HUDEP-2 (cell line): ENCODE results near the gene COL12A1.

Experiments used
- DNase-seq, 76 experiments: peaks; one replicate each; lab custom pipeline; 2025; ENCODE audit not compliant: unreplicated experiment in 76 of 76; lab: John Stamatoyannopoulos, UW

The COL12A1 gene

GRCh38 chr6:75108333-75108974 lies 97.4 kb downstream of the COL12A1 start:
- no peak for DNase-seq

- DNase-seq, result no peak
These were observed 97.9 kb downstream of the COL12A1 start for GRCh38 chr6:75107913-75108312.

- no peak for DNase-seq
These were observed 99.4 kb downstream of the COL12A1 start for GRCh38 chr6:75106426-75106825.

- no peak for DNase-seq
These were observed 102.4 kb downstream of the COL12A1 start for GRCh38 chr6:75103431-75103830.

- no peak for DNase-seq
These were observed 103.6 kb downstream of the COL12A1 start for GRCh38 chr6:75102301-75102700.

GRCh38 chr6:75101896-75102295 lies 104.0 kb downstream of the COL12A1 start:
- no peak for DNase-seq

GRCh38 chr6:75098709-75099108 lies 107.1 kb downstream of the COL12A1 start:
- DNase-seq, result no peak

- no peak for DNase-seq
These were observed 108.9 kb downstream of the COL12A1 start for GRCh38 chr6:75096966-75097365.

GRCh38 chr6:75094614-75095200 lies 111.1 kb downstream of the COL12A1 start:
- no peak for DNase-seq

GRCh38 chr6:75091467-75092190 lies 114.2 kb downstream of the COL12A1 start:
- no peak for DNase-seq

- DNase-seq, result no peak
These were observed 115.3 kb downstream of the COL12A1 start for GRCh38 chr6:75090576-75090975.

- no peak for DNase-seq
These were observed 115.9 kb downstream of the COL12A1 start for GRCh38 chr6:75089921-75090320.

- DNase-seq, result no peak
These were observed 116.5 kb downstream of the COL12A1 start for GRCh38 chr6:75089151-75089897.

GRCh38 chr6:75085931-75086635 lies 119.8 kb downstream of the COL12A1 start:
- DNase-seq, result no peak

- no peak for DNase-seq
These were observed 120.9 kb downstream of the COL12A1 start for GRCh38 chr6:75084872-75085381.

- no peak for DNase-seq
These were observed 121.8 kb downstream of the COL12A1 start for GRCh38 chr6:75084018-75084417.

GRCh38 chr6:75081921-75082320 lies 123.9 kb downstream of the COL12A1 start:
- no peak for DNase-seq

- DNase-seq, result no peak
These were observed 124.8 kb downstream of the COL12A1 start for GRCh38 chr6:75081047-75081446.

GRCh38 chr6:75079589-75079988 lies 126.3 kb downstream of the COL12A1 start:
- DNase-seq, result no peak

- DNase-seq, result no peak
These were observed 128.2 kb downstream of the COL12A1 start for GRCh38 chr6:75077701-75078100.

- DNase-seq, result no peak
These were observed 129.8 kb downstream of the COL12A1 start for GRCh38 chr6:75076009-75076408.
